ENCODE results near the gene POLR3A.

Gene POLR3A

DNA sequence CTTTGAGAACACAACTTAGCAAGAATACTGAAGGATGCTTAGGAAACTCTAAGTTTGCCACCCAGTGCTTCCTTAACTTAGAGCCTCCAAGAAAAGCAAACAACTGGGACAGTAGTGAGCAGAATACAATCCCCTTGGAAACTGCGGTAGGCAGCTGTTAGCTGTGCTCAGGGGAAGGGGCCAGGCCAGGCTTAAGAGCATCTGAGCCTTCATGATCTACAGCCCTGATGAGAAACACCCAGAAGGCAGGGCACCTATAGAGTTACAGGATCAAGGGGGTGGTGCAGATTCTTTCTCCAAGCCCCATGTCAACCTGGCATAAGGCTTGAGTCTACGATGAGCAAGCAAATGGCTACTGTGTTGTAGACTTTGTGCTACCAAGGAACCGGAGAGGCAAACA lies 51.4 kb downstream of the POLR3A start:
- no peak for DNase-seq (ENCODE audit: low read depth)

DNA sequence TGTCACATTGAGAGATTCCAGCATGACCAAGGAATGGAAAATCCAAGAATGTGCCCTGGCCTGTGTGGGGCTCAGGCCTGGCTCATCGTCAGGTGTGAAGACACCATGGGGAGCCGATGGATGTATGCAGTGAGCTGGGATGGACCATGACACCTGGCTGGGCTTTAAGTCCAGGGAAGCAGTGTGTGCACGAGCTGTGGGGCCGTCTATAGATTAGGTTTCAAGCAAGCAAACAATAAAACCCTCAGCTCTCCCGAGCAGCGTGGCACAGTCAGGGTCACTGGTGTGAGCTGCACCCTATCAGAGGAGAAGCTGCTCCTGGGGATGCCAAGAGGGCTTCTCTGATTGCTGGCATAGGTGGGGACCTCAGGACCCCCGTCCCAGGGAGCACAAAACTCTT lies 52.3 kb downstream of the POLR3A start:
- DNase-seq (ENCODE audit: low read depth) = no peak

DNA sequence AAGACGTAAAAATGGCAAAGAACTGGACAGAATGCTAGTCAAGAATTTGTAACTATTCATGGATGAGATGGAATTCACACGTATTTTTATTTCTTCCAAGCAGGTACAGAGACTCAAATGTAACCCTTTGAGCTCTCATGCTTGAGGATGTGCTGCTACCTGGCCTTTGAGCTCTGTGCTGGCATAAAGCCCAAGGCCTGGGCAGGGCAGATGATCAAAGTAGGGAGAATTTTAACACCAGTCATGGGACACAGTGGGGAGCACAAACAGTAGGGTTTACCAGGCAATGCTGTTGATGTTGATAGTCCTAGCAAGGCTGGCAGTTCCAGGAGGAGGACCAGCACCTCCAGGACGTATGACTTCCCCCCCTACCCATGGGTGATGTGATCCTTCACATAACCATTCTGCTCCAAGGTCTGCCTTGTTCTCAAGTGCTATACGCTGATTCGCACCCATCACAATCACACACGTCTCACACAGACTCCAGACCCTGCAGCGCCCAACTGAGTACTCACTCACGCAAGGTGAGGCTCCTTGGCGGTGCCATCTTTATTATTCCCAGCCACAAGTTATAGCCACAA lies 54.1 kb downstream of the POLR3A start:
- no peak for DNase-seq (ENCODE audit: low read depth)

- DNase-seq (ENCODE audit: low read depth) = no peak
These were observed 54.8 kb downstream of the POLR3A start for GRCh38 chr10:77974396-77975074.

DNA sequence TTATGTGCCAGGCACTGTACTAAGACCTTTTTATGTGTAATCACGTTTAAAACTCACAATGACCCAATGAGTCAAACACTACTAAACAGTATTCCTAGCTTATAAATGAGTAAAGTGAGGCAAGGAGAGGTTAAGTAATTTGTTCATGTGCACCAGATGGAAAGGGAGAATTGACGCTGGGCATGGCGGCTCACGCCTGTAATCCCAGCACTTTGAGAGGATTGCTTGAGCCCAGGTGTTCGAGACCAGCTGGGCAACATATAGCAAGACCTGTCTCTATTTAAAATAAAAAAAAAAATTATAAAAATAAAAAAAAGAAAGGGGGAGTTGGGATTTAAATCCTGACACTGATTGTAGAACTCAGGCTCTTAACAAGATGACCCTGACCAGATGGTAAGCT lies 56.0 kb downstream of the POLR3A start:
- no peak for DNase-seq (ENCODE audit: low read depth)

DNA sequence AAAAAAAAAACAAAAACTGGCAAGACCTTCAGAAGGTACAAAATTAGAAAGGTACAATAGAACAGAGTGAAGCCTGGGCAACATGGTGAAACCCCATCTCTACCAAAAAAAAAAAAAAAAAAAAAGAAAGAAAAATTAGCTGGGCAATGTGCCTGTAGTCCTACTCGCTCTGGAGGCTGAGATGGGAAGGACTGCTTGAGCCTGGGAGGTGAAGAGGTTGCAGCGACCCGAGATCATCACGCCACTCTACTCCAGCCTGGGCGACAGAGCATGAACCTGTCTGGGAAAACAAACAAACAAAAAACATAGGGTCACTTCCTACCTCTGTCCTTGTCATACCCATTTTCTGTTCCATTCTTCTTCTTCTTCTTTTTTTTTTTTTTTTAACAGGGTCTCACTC lies 57.2 kb downstream of the POLR3A start:
- DNase-seq (ENCODE audit: low read depth) = no peak

DNA sequence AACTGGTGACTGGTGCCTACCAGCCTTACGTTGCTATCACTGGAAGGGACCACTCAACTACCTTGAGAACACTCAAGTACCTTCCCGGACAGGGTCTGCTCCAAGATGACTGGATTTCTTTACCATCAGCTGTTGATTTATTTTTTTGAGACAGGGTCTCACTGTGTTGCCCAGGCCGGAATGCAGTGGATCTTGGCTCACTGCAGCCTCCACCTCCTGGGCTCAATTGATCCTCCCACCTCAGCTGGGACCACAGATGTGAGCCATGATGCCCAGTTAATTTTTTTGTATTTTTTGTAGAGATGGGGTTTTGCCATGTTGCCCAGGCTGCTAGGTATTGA lies 57.5 kb downstream of the POLR3A start:
- no peak for DNase-seq (ENCODE audit: low read depth)

GRCh38 chr10:77970869-77971803 lies 58.2 kb downstream of the POLR3A start:
- no peak for DNase-seq (ENCODE audit: low read depth)

GRCh38 chr10:77969114-77969513 lies 60.2 kb downstream of the POLR3A start:
- DNase-seq (ENCODE audit: low read depth) = no peak

DNA sequence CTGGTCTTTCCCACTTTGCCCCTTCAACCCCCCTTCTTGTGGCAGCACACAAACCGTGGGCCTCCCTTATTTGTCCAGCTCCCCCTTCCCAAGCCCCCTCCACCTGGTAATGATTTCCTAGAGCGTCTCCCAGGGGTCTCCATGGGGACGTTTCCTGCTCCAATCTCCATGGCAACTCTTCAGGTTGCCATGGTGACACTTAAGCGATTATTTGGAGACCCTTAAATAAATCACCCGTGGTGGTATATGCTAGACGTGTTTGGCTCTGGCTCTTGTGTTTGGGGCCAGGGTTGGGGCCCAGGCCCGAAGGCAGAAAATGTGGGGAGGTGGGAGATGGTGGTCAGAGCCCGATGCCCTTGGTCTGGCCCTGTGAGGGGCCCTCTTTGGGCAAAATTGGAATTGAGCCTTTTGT lies 61.7 kb downstream of the POLR3A start:
- DNase-seq (ENCODE audit: low read depth) = no peak

DNA sequence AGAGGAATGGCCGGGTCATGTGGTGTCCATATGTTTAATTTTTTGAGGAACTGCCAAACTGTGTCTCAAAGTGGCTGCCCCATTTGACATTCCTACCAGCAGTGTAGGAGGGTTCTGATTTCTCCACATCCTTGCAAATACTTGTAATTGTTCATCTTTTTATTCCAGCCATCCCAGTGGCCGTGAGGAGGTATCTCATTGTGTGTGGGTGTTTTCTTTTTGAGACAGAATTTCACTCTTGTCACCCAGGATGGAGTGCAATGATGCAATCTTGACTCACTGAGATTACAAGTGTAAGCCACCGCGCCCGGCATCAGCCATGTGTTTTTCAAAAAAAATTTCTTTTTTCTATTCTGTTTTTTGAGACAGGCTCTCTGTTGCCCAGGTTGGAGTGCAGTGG lies 64.0 kb downstream of the POLR3A start:
- DNase-seq (ENCODE audit: low read depth) = no peak

GRCh38 chr10:77964811-77965210 lies 64.5 kb downstream of the POLR3A start:
- no peak for DNase-seq (ENCODE audit: low read depth)

- DNase-seq (ENCODE audit: low read depth) = no peak
These were observed 65.4 kb downstream of the POLR3A start for GRCh38 chr10:77963901-77964300.

DNA sequence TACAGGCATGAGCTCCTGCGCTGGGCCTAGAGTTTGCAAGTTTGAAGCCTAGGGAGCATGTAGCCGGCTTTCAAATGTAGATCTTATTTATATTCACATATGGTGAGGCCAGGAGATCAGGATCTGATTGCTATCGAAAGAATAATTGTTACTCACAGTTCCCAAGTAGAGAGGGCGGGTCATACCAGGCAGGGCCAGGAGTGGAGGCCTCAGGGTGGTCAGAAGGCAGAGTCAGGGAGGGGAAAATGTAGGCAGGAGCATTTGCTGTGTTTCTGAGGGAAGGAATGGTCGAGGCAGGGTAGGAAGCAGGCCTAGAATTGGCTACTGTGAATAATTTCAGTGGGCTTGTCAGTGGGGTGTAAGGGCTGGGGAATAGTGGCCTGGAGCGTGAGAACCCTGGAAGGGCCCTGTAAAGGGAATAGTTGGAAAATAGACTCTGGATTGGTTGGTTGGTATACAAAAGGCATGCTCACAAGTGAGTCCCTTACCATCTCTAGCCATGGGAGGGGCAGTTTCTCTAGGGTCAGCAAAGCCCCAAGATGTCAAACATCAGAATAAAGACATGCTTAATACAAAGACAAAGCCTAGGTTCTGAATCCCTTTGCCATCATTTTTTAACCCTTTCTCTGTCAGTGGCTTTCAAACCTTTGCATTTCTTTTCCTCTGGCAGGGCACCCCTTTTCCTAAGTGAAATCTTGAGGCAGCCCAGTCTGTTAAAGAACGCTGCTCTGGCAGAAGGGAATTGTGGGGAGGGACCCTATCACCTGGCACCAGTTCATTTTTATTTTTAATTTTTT lies 66.8 kb downstream of the POLR3A start:
- DNase-seq (ENCODE audit: low read depth) = no peak

DNA sequence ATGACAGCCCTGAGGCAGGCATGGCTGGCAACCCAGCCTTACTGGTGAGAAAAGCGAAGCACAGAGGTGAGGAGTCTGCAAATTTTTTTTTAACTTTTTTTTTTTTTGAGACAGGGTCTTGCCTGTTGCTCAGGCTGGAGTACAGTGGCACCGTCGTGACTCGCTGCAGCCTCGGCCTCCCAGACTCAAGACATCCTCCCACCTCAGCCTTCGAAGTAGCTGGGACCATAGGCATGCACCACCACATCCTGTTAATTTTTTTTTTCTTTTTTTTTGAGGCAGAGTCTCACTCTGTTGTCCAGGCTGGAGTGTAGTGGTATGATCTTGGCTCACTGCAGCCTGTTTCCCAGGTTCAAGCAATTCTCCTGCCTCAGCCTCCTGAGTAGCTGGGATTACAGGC lies 67.6 kb downstream of the POLR3A start:
- DNase-seq (ENCODE audit: low read depth) = no peak

DNA sequence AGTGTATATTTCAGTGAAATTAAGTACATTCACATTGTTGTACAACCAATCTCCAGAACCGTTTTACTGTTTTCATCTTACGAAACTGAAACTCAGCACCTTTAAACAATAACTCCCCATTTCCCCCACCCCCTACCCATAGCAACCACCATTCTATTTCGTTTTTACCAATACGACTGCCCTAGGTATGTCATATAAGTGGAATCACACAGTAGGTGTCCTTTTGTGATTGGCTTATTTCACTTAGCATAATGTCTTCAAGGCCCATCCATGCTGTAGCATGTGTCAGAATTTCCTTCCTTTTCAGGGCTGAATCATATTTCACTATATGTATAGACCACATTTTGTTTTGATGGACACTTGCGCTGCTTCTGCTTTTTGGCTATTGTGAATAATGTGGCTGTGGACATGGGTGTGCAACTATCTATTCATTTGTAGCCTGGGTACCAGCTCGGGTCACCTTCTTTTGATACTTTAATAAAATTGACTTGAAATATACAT lies 68.4 kb downstream of the POLR3A start:
- no peak for DNase-seq (ENCODE audit: low read depth)

DNA sequence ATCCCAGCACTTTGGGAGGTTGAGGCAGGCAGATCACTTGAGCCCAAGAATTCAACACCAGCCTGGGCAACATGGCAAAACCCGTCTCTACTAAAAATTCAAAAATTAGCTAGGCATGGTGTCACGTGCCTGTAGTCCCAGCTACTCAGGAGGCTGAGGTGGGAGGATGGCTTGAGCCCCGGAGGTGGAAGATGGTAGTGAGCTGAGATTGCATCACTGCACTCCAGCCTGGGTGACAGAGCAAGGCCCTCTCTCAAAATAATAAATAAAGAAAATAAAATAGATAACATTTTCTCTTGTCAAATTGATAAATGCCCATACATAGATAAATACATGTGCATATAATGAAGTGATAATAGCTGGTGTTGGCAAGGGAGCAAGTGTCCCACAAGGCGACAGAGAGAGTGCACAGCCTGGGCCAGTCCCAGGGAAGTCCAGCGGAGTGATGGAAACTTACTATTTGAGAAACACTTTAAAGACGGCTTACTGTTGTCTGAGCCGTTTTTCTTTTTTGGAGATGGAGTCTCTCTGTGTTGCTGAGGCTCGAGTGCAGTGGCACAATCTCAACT lies 69.3 kb downstream of the POLR3A start:
- DNase-seq (ENCODE audit: low read depth) = no peak

GRCh38 chr10:77959384-77959783 lies 69.9 kb downstream of the POLR3A start:
- DNase-seq (ENCODE audit: low read depth) = no peak

DNA sequence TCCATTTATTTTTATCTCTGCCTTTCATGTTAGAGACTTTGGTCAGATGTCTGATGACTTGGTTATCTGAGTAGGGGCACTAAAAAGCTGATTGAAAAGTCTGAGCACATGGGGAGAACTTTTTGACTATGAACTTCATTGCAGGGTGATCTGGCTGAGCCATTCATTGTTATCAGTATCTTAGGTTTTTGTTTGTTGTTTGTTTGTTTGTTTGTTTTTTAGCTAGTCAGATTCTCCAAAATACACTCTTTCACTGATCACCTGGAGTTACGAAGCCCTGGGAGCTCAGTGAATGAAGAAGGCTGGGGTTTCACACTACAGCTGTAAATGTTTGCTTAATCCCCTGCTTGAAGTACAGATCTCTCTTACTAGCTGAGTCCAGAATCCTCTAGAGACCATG lies 74.2 kb downstream of the POLR3A start:
- no peak for DNase-seq (ENCODE audit: low read depth)

- no peak for DNase-seq (ENCODE audit: low read depth)
These were observed 80.1 kb downstream of the POLR3A start for GRCh38 chr10:77949167-77949566.

- no peak for DNase-seq (ENCODE audit: low read depth)
These were observed 83.2 kb downstream of the POLR3A start for GRCh38 chr10:77946084-77946483.

DNA sequence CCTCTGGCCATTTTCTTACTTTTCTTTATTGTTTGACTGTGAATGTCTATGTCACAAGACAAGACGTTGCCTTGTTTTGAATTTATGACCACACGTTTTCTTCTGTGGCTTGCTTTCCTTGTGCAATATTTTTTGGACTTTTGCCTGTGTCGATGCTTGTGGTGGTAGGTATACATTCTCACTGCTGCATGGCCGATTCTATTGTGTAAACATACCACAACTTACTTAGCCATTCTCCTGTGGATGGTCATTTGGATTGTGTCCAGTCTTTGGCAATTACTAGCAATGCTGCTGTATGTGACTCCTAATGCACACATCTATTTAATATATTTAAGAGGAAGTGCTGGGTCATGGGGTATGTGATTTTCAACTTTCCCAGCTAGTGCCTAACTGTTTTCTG lies 84.8 kb downstream of the POLR3A start:
- no peak for DNase-seq (ENCODE audit: low read depth)

All from activated T-cell treated with anti-CD3 and anti-CD28 coated beads for 24 hours (primary cell).